Measurements from ENCODE around the gene ARMH4.

- TF ChIP-seq CTCF (IDR thresholded peaks at IDR 0.05; ENCODE audit: low read depth, low read length, poor library complexity, severe bottlenecking) (no peak), EZH2phosphoT487 (IDR thresholded peaks at IDR 0.05; ENCODE audit: borderline replicate concordance, low read length) (no peak)
Measured at GRCh38 chr14:58061581-58061980, 90.4 kb downstream of the ARMH4 start.

Measured in DOHH2 (cell line).